Heart right ventricle (tissue), 16 donors: Measurements from ENCODE around the gene MMP23B. TPM values are rescaled to one million over a fixed set of nuclear protein-coding genes. Genes with fewer than 3 reads are reported as not detected.

ENCODE experiments used
- ATAC-seq, 8 donors: fragments of 200-7000 bp; cut with Tn5 transposase; one replicate each; pipeline ENCODE4 v1.9.1; 2020; ENCODE audit warnings: mild to moderate bottlenecking in 8 of 8, moderate library complexity in 8 of 8, moderate number of reproducible peaks in 1 of 8
- DNase-seq, 2 donors: peaks; one replicate each; pipeline ENCODE4 v3.0.0-alpha.2; 2020
- H3K27ac ChIP-seq, 10 donors: fragments of 200-600 bp; sonication (generic) in 2 of 10; one replicate each; pipeline versions ENCODE4 v1.5.0 to v1.8.0; 2020 to 2022; ENCODE audit warnings: mild to moderate bottlenecking in 3 of 10
- H3K27me3 ChIP-seq, 7 donors: fragments of 200-600 bp; one replicate each; pipeline ENCODE4 v1.8.0; 2021 to 2022; ENCODE audit warnings: mild to moderate bottlenecking in 2 of 7
- H3K36me3 ChIP-seq, 9 donors: fragments of 200-600 bp; sonication (generic) in 1 of 9; one replicate each; pipeline versions ENCODE4 v1.5.0 to v1.8.0; 2020 to 2022; ENCODE audit warnings: mild to moderate bottlenecking in 2 of 9
- H3K4me1 ChIP-seq, 9 donors: fragments of 200-600 bp; sonication (generic) in 1 of 9; one replicate each; pipeline versions ENCODE4 v1.5.0 to v1.8.0; 2020 to 2022; ENCODE audit warnings: mild to moderate bottlenecking in 4 of 9
- H3K4me3 ChIP-seq, 10 donors: fragments of 200-600 bp; sonication (generic) in 2 of 10; one replicate each; pipeline versions ENCODE4 v1.5.0 to v1.8.0; 2020 to 2022; ENCODE audit warnings: mild to moderate bottlenecking in 7 of 10, moderate library complexity in 2 of 10
- H3K9me3 ChIP-seq, 11 donors: fragments of 200-600 bp in 10 of 11; sonication (generic) in 2 of 11; one replicate each; pipeline versions ENCODE4 v1.5.0 to v1.8.0; 2013 to 2022; ENCODE audit warnings: mild to moderate bottlenecking in 2 of 11, control low read depth in 1 of 11, moderate library complexity in 1 of 11
- CTCF ChIP-seq, 9 donors: fragments of 200-600 bp; sonication (generic) in 2 of 9; IDR thresholded peaks; one replicate each; pipeline versions ENCODE4 v1.5.0 to v1.8.0; 2021 to 2022; ENCODE audit warnings: antibody characterized with exemption in 9 of 9, mild to moderate bottlenecking in 5 of 9, moderate library complexity in 1 of 9
- WGBS, 2 donors: extraction: QIAGEN DNeasy Blood & Tissue Kit; methylation state at CpG; one replicate each; pipeline ENCODE4 v1.1.7; 2013; ENCODE audit warnings: inconsistent platforms in 1 of 2; 5-methylcytosine and 5-hydroxymethylcytosine counted together
- intact Hi-C, 10 donors: fragments of 100-400 bp; cut with DNase I; formaldehyde crosslinking; loops; one replicate each; pipeline versions ENCODE4 v1.11.1 to v1.14.2; 2022
- polyA plus RNA-seq, 2 donors: library from polyadenylated mRNA; stranded (reverse); fragments of 200-250 nt; gene quantifications; one replicate each; pipeline ENCODE4 v1.2.3, GENCODE V29; 2013
- total RNA-seq, 10 donors: library from RNA; stranded (reverse); fragmentation: NEBNext Ultra II Directional in 3 of 10; extraction: Animal tissue kit (Norgen Biotek cat#: 25700) in 3 of 10; gene quantifications; one replicate each; pipeline versions ENCODE4 v1.2.1 to v1.2.4, GENCODE V29; 2021 to 2023
- donor health status: Arrhythmogenic right ventricular cardiomyopathy.
- donor health status: ischemic (EF 13 %, LVEDD 7.1; RV severe dilation, severe dysfunction).
- donor health status: healthy with polysubstance abuse.
- donor health status: DM: no; HTN: yes; CAD: no.
- donor health status: DM: no; HTN: no; CAD: no.
- donor health status: ischemic (EF 25% LVEDD 6.9; RV normal size, moderate dysfunction).
- donor health status: ischemic (EF 25% LVEDD 5.7; RV mildly dilated, moderate dysfunction).
- donor health status: healthy.
- donor health status: DM: yes; HTN: yes; CAD: no.
- donor health status: Ischemic cardiomyopathy.
- donor health status: ischemic (EF 35%, LVEDD 5.7; RV mildly dilated, moderate dysfunction).
- donor health status: nonischemic (EF 11% LVEDD 7.7; RV severe dilation, severe dysfunction).
- donor health status: DM: yes; HTN: yes; CAD: no.
- donor health status: PGD.
- donor health status: ischemic (EF 29% LVEDD 5.4; RV normal size, mild dysfunction).
- donor health status: nonischemic (EF 23%, LVEDD 6.1; RV moderate dilation, normal function).

The MMP23B gene
- total and polyA plus RNA-seq, 12 donors, result 14.2 to 113 (median 63.1) TPM

GRCh38 chr1:1669468-1670440, 37.8 kb downstream of the MMP23B start:
- H3K4me3 ChIP-seq, result peak overlapping the region in 3 of 10 donors; percentile 11 to 31 (median 18)
- no peak for TF ChIP-seq CTCF (IDR thresholded peaks at IDR 0.05)
- 75 to 84% methylated on average over 43 of the region's 43 CpGs for WGBS, 2 donors
- H3K9me3 ChIP-seq, result no peaks in the 10 kb centered on the region
- H3K27me3 ChIP-seq, result no peaks in the 10 kb centered on the region
- peaks cover 0 to 17% (median 0%) of the 10 kb centered on the region in 9 donors for H3K4me1 ChIP-seq
- ATAC-seq, result peak in 7 of 8 donors; percentile 64 to 89 (median 74)
- H3K36me3 ChIP-seq, result peaks cover 0 to 92% (median 20%) of the 10 kb centered on the region in 9 donors
- peak overlapping the region; percentile 47 to 80 (median 67) for H3K27ac ChIP-seq
- intact Hi-C loops, result loop anchor here in 2 of 10 donors (5.0 kb wide), 1 partner anchor 58 kb away; no protein-coding TSS in a partner anchor
- peak in 1 of 2 donors; percentile 47 for DNase-seq

- no peak overlapping the region for H3K4me3 ChIP-seq
- no peak for TF ChIP-seq CTCF (IDR thresholded peaks at IDR 0.05)
- ATAC-seq, result peak in 1 of 8 donors; percentile 19
- no peaks in the 10 kb centered on the region for H3K9me3 ChIP-seq
- H3K36me3 ChIP-seq, result peaks cover 0 to 84% (median 9%) of the 10 kb centered on the region in 9 donors
- peak overlapping the region in 4 of 10 donors; percentile 47 to 78 (median 70) for H3K27ac ChIP-seq
- no peaks in the 10 kb centered on the region for H3K27me3 ChIP-seq
- intact Hi-C loops, result no loop called here
- H3K4me1 ChIP-seq, result peaks cover 0 to 17% (median 0%) of the 10 kb centered on the region in 9 donors
- no peak for DNase-seq
- 80 to 82% methylated on average over 24 of the region's 24 CpGs for WGBS, 2 donors
Observed at GRCh38 chr1:1670866-1671265, 38.9 kb downstream of the MMP23B start.

GRCh38 chr1:1671365-1672119, 39.6 kb downstream of the MMP23B start:
- intact Hi-C loops, result no loop called here
- WGBS, 2 donors, result 87 to 89% methylated on average over 27 of the region's 27 CpGs
- no peak overlapping the region for H3K27ac ChIP-seq
- H3K36me3 ChIP-seq, result peaks cover 0 to 77% (median 5%) of the 10 kb centered on the region in 9 donors
- no peak for TF ChIP-seq CTCF (IDR thresholded peaks at IDR 0.05)
- no peak overlapping the region for H3K4me3 ChIP-seq
- DNase-seq, result no peak
- no peaks in the 10 kb centered on the region for H3K9me3 ChIP-seq
- ATAC-seq, result no peak
- no peaks in the 10 kb centered on the region for H3K27me3 ChIP-seq
- peaks cover 0 to 17% (median 0%) of the 10 kb centered on the region in 9 donors for H3K4me1 ChIP-seq
